ENCODE measurements around the gene ADAMTS13. TPM values are rescaled to one million over a fixed set of nuclear protein-coding genes. Genes with fewer than 3 reads are reported as not detected.
A peak's percentile ranks its signal among the peaks of the same experiment; 100 is the strongest.

Gene ADAMTS13
- total RNA-seq, 2 donors from 2014 or later: 2.6 to 5.4 TPM

GRCh38 chr9:133405508-133406438 is 16.4 kb upstream of the ADAMTS13 start:
- H3K9me3 Mint-ChIP-seq: no peaks in the 10 kb centered on the region
- peaks cover 5 to 15% of the 10 kb centered on the region in 2 donors for H3K36me3 Mint-ChIP-seq
- peak overlapping the region in 1 of 2 donors; percentile 77 for H3K27ac Mint-ChIP-seq
- ATAC-seq: no peak
- no peak for DNase-seq (ENCODE audit: low spot score in 2 of 2)

GRCh38 chr9:133406480-133407307 is 15.5 kb upstream of the ADAMTS13 start:
- DNase-seq (ENCODE audit: low spot score in 2 of 2) (peak; percentile 84 to 85), ATAC-seq (peak; percentile 92 to 96)
- Mint-ChIP-seq H3K9me3 (no peaks in the 10 kb centered on the region), H3K36me3 (peaks cover 5 to 15% of the 10 kb centered on the region in 2 donors), H3K27ac (peak overlapping the region in 1 of 2 donors; percentile 77)

GRCh38 chr9:133408042-133408441 is 14.1 kb upstream of the ADAMTS13 start:
- DNase-seq (ENCODE audit: low spot score in 2 of 2) (no peak), ATAC-seq (no peak)
- peaks cover 5 to 15% of the 10 kb centered on the region in 2 donors for H3K36me3 Mint-ChIP-seq
- H3K9me3 Mint-ChIP-seq: no peaks in the 10 kb centered on the region
- no peak overlapping the region for H3K27ac Mint-ChIP-seq

GRCh38 chr9:133415170-133415569 is 7.0 kb upstream of the ADAMTS13 start:
- H3K27ac Mint-ChIP-seq: peak overlapping the region; percentile 10 to 98
- H3K36me3 Mint-ChIP-seq: peaks cover 24 to 40% of the 10 kb centered on the region in 2 donors

GRCh38 chr9:133417541-133418461 is 4.4 kb upstream of the ADAMTS13 start, which contains the start of gene REXO4:
Gene REXO4 (minus strand): TSS chr9:133418010. CDS start chr9:133417844, 166 bp downstream.
- no peaks in the 10 kb centered on the region for H3K9me3 Mint-ChIP-seq
- peak; percentile 84 to 92 for ATAC-seq
- H3K36me3 Mint-ChIP-seq: peaks cover 20 to 40% of the 10 kb centered on the region in 2 donors
- peak within 1 kb of the TSS; percentile 97 to 98 for H3K27ac Mint-ChIP-seq
- peak; percentile 86 to 93 for DNase-seq (ENCODE audit: low spot score in 2 of 2)

More at GRCh38 chr9:133415170-133415569, 7.0 kb upstream of the ADAMTS13 start:
- H3K9me3 Mint-ChIP-seq: no peaks in the 10 kb centered on the region
- no peak for ATAC-seq
- DNase-seq (ENCODE audit: low spot score in 2 of 2): no peak

GRCh38 chr9:133419005-133419404 is 3.2 kb upstream of the ADAMTS13 start:
- Mint-ChIP-seq H3K9me3 (no peaks in the 10 kb centered on the region), H3K27ac (peak overlapping the region; percentile 90 to 98), H3K36me3 (peaks cover 20 to 40% of the 10 kb centered on the region in 2 donors)
- ATAC-seq (no peak), DNase-seq (ENCODE audit: low spot score in 2 of 2) (no peak)

GRCh38 chr9:133420392-133420827 is 1.8 kb upstream of the ADAMTS13 start:
- Mint-ChIP-seq H3K9me3 (no peaks in the 10 kb centered on the region), H3K36me3 (peaks cover 20 to 30% of the 10 kb centered on the region in 2 donors), H3K27ac (no peak overlapping the region)
- no peak for DNase-seq (ENCODE audit: low spot score in 2 of 2)
- no peak for ATAC-seq

- H3K36me3 Mint-ChIP-seq: peaks cover 3% of the 10 kb centered on the region in 2 donors
- H3K9me3 Mint-ChIP-seq: no peaks in the 10 kb centered on the region
- peak overlapping the region in 1 of 2 donors; percentile 2 for H3K27ac Mint-ChIP-seq
- ATAC-seq: no peak
- no peak for DNase-seq (ENCODE audit: low spot score in 2 of 2)
These were observed 1.0 kb downstream of the ADAMTS13 start for GRCh38 chr9:133423216-133423615.

- DNase-seq (ENCODE audit: low spot score in 2 of 2): no peak
- Mint-ChIP-seq H3K9me3 (no peaks in the 10 kb centered on the region), H3K27ac (no peak overlapping the region), H3K36me3 (no peaks in the 10 kb centered on the region)
- ATAC-seq: no peak
These were observed 2.0 kb downstream of the ADAMTS13 start for GRCh38 chr9:133424187-133424586.

- no peak overlapping the region for H3K27ac Mint-ChIP-seq
These were observed 3.0 kb downstream of the ADAMTS13 start for GRCh38 chr9:133425049-133425632.

GRCh38 chr9:133426011-133426410 is 3.8 kb downstream of the ADAMTS13 start:
- Mint-ChIP-seq H3K27ac (no peak overlapping the region), H3K36me3 (no peaks in the 10 kb centered on the region), H3K9me3 (no peaks in the 10 kb centered on the region)
- DNase-seq (ENCODE audit: low spot score in 2 of 2): no peak
- no peak for ATAC-seq

More at GRCh38 chr9:133425049-133425632, 3.0 kb downstream of the ADAMTS13 start:
- ATAC-seq: no peak
- Mint-ChIP-seq H3K36me3 (no peaks in the 10 kb centered on the region), H3K9me3 (no peaks in the 10 kb centered on the region)
- no peak for DNase-seq (ENCODE audit: low spot score in 2 of 2)

- Mint-ChIP-seq H3K9me3 (no peaks in the 10 kb centered on the region), H3K36me3 (no peaks in the 10 kb centered on the region), H3K27ac (no peak overlapping the region)
- DNase-seq (ENCODE audit: low spot score in 2 of 2) (no peak), ATAC-seq (no peak)
These were observed 5.6 kb downstream of the ADAMTS13 start for GRCh38 chr9:133427658-133428348.

GRCh38 chr9:133428617-133429101 is 6.5 kb downstream of the ADAMTS13 start:
- no peaks in the 10 kb centered on the region for H3K36me3 Mint-ChIP-seq
- ATAC-seq (peak; percentile 24 to 54), DNase-seq (ENCODE audit: low spot score in 2 of 2) (no peak)
- H3K9me3 Mint-ChIP-seq: no peaks in the 10 kb centered on the region
- no peak overlapping the region for H3K27ac Mint-ChIP-seq

- no peaks in the 10 kb centered on the region for H3K36me3 Mint-ChIP-seq
- ATAC-seq (no peak), DNase-seq (ENCODE audit: low spot score in 2 of 2) (no peak)
- H3K27ac Mint-ChIP-seq: no peak overlapping the region
- H3K9me3 Mint-ChIP-seq: no peaks in the 10 kb centered on the region
These were observed 7.0 kb downstream of the ADAMTS13 start for GRCh38 chr9:133429214-133429613.

- H3K9me3 Mint-ChIP-seq: no peaks in the 10 kb centered on the region
- DNase-seq (ENCODE audit: low spot score in 2 of 2) (no peak), ATAC-seq (peak in 1 of 2 donors; percentile 20)
- no peaks in the 10 kb centered on the region for H3K36me3 Mint-ChIP-seq
- H3K27ac Mint-ChIP-seq: no peak overlapping the region
These were observed 7.5 kb downstream of the ADAMTS13 start for GRCh38 chr9:133429641-133430161.

All from activated naive CD4-positive, alpha-beta T cell treated with anti-CD3 and anti-CD28 coated beads, Interleukin-2, amount 50 U/mL, for 72 hours (primary cell).